ENCODE results near the gene PCGF6.
A peak's percentile ranks its signal among the peaks of the same experiment; 100 is the strongest.
"Not testable (repeated sequence)": the region's sequence is repeated elsewhere in the genome, so short reads cannot be mapped to it uniquely, and the experiment has no call there.

The PCGF6 gene

GRCh38 chr10:103367379-103367781 is 16.4 kb upstream of the PCGF6 start:
- no peaks in the 10 kb centered on the region for H3K4me1 ChIP-seq (ENCODE audit: control insufficient read depth, low read depth, low read length)
- peak overlapping the region; percentile 80 for H3K4me3 ChIP-seq (ENCODE audit: low read length)
- no peaks in the 10 kb centered on the region for H3K9me3 ChIP-seq (ENCODE audit: control insufficient read depth, low read depth, low read length)
- no peaks in the 10 kb centered on the region for H3K27me3 ChIP-seq (ENCODE audit: control insufficient read depth, insufficient read depth, low read length)
- H3K27ac ChIP-seq (ENCODE audit: low read length): no peak overlapping the region
- H3K36me3 ChIP-seq (ENCODE audit: control insufficient read depth, low read depth, low read length): no peaks in the 10 kb centered on the region
- H3K9ac ChIP-seq (ENCODE audit: low read length): no peak overlapping the region

- H3K9me3 ChIP-seq (ENCODE audit: control insufficient read depth, low read depth, low read length); H3K27ac ChIP-seq (ENCODE audit: low read length); H3K4me3 ChIP-seq (ENCODE audit: low read length); H3K9ac ChIP-seq (ENCODE audit: low read length); H3K27me3 ChIP-seq (ENCODE audit: control insufficient read depth, insufficient read depth, low read length); H3K4me1 ChIP-seq (ENCODE audit: control insufficient read depth, low read depth, low read length); H3K36me3 ChIP-seq (ENCODE audit: control insufficient read depth, low read depth, low read length): not testable (repeated sequence)
These were observed 9.9 kb upstream of the PCGF6 start for GRCh38 chr10:103360791-103361190.

GRCh38 chr10:103359493-103359892 is 8.6 kb upstream of the PCGF6 start:
- not testable (repeated sequence) for H3K9ac ChIP-seq (ENCODE audit: low read length); H3K36me3 ChIP-seq (ENCODE audit: control insufficient read depth, low read depth, low read length); H3K9me3 ChIP-seq (ENCODE audit: control insufficient read depth, low read depth, low read length); H3K27me3 ChIP-seq (ENCODE audit: control insufficient read depth, insufficient read depth, low read length); H3K4me1 ChIP-seq (ENCODE audit: control insufficient read depth, low read depth, low read length); H3K27ac ChIP-seq (ENCODE audit: low read length); H3K4me3 ChIP-seq (ENCODE audit: low read length)

GRCh38 chr10:103355906-103356599 is 5.1 kb upstream of the PCGF6 start:
- no peak overlapping the region for H3K9ac ChIP-seq (ENCODE audit: low read length)
- no peaks in the 10 kb centered on the region for H3K9me3 ChIP-seq (ENCODE audit: control insufficient read depth, low read depth, low read length)

GRCh38 chr10:103354567-103354966 is 3.6 kb upstream of the PCGF6 start:
- H3K27me3 ChIP-seq (ENCODE audit: control insufficient read depth, insufficient read depth, low read length): not testable (repeated sequence)

More at GRCh38 chr10:103355906-103356599, 5.1 kb upstream of the PCGF6 start:
- Histone ChIP-seq H3K36me3 (ENCODE audit: control insufficient read depth, low read depth, low read length) (no peaks in the 10 kb centered on the region), H3K27ac (ENCODE audit: low read length) (no peak overlapping the region), H3K4me3 (ENCODE audit: low read length) (no peak overlapping the region), H3K4me1 (ENCODE audit: control insufficient read depth, low read depth, low read length) (no peaks in the 10 kb centered on the region), H3K27me3 (ENCODE audit: control insufficient read depth, insufficient read depth, low read length) (no peaks in the 10 kb centered on the region)

GRCh38 chr10:103353281-103353680 is 2.3 kb upstream of the PCGF6 start:
- Histone ChIP-seq H3K9me3 (ENCODE audit: control insufficient read depth, low read depth, low read length) (no peaks in the 10 kb centered on the region), H3K36me3 (ENCODE audit: control insufficient read depth, low read depth, low read length) (peaks cover 6% of the 10 kb centered on the region), H3K27me3 (ENCODE audit: control insufficient read depth, insufficient read depth, low read length) (no peaks in the 10 kb centered on the region), H3K27ac (ENCODE audit: low read length) (no peak overlapping the region), H3K4me3 (ENCODE audit: low read length) (no peak overlapping the region), H3K4me1 (ENCODE audit: control insufficient read depth, low read depth, low read length) (no peaks in the 10 kb centered on the region), H3K9ac (ENCODE audit: low read length) (no peak overlapping the region)

More at GRCh38 chr10:103354567-103354966, 3.6 kb upstream of the PCGF6 start:
- not testable (repeated sequence) for H3K9ac ChIP-seq (ENCODE audit: low read length); H3K4me3 ChIP-seq (ENCODE audit: low read length); H3K9me3 ChIP-seq (ENCODE audit: control insufficient read depth, low read depth, low read length); H3K4me1 ChIP-seq (ENCODE audit: control insufficient read depth, low read depth, low read length); H3K27ac ChIP-seq (ENCODE audit: low read length); H3K36me3 ChIP-seq (ENCODE audit: control insufficient read depth, low read depth, low read length)

GRCh38 chr10:103350175-103350516 is 794 bp downstream of the PCGF6 start:
- Histone ChIP-seq H3K4me3 (ENCODE audit: low read length) (peak overlapping the region; percentile 83), H3K27ac (ENCODE audit: low read length) (no peak overlapping the region), H3K27me3 (ENCODE audit: control insufficient read depth, insufficient read depth, low read length) (no peaks in the 10 kb centered on the region), H3K36me3 (ENCODE audit: control insufficient read depth, low read depth, low read length) (peaks cover 30% of the 10 kb centered on the region), H3K9ac (ENCODE audit: low read length) (peak overlapping the region; percentile 83), H3K4me1 (ENCODE audit: control insufficient read depth, low read depth, low read length) (no peaks in the 10 kb centered on the region), H3K9me3 (ENCODE audit: control insufficient read depth, low read depth, low read length) (no peaks in the 10 kb centered on the region)

- peaks cover 20% of the 10 kb centered on the region for H3K36me3 ChIP-seq (ENCODE audit: control insufficient read depth, low read depth, low read length)
- no peaks in the 10 kb centered on the region for H3K9me3 ChIP-seq (ENCODE audit: control insufficient read depth, low read depth, low read length)
- no peak overlapping the region for H3K9ac ChIP-seq (ENCODE audit: low read length)
- no peak overlapping the region for H3K4me3 ChIP-seq (ENCODE audit: low read length)
- no peak overlapping the region for H3K27ac ChIP-seq (ENCODE audit: low read length)
- H3K27me3 ChIP-seq (ENCODE audit: control insufficient read depth, insufficient read depth, low read length): no peaks in the 10 kb centered on the region
- H3K4me1 ChIP-seq (ENCODE audit: control insufficient read depth, low read depth, low read length): no peaks in the 10 kb centered on the region
These were observed 14.6 kb downstream of the PCGF6 start for GRCh38 chr10:103336370-103336769.

- Histone ChIP-seq H3K4me1 (ENCODE audit: control insufficient read depth, low read depth, low read length) (no peaks in the 10 kb centered on the region), H3K27me3 (ENCODE audit: control insufficient read depth, insufficient read depth, low read length) (no peaks in the 10 kb centered on the region), H3K9me3 (ENCODE audit: control insufficient read depth, low read depth, low read length) (no peaks in the 10 kb centered on the region), H3K9ac (ENCODE audit: low read length) (no peak overlapping the region), H3K4me3 (ENCODE audit: low read length) (no peak overlapping the region), H3K27ac (ENCODE audit: low read length) (no peak overlapping the region), H3K36me3 (ENCODE audit: control insufficient read depth, low read depth, low read length) (peaks cover 22% of the 10 kb centered on the region)
These were observed 16.4 kb downstream of the PCGF6 start for GRCh38 chr10:103334567-103334966.

- no peak overlapping the region for H3K4me3 ChIP-seq (ENCODE audit: low read length)
- no peak overlapping the region for H3K9ac ChIP-seq (ENCODE audit: low read length)
- H3K4me1 ChIP-seq (ENCODE audit: control insufficient read depth, low read depth, low read length): no peaks in the 10 kb centered on the region
- no peaks in the 10 kb centered on the region for H3K27me3 ChIP-seq (ENCODE audit: control insufficient read depth, insufficient read depth, low read length)
- peaks cover 21% of the 10 kb centered on the region for H3K36me3 ChIP-seq (ENCODE audit: control insufficient read depth, low read depth, low read length)
- H3K9me3 ChIP-seq (ENCODE audit: control insufficient read depth, low read depth, low read length): no peaks in the 10 kb centered on the region
- H3K27ac ChIP-seq (ENCODE audit: low read length): no peak overlapping the region
These were observed 16.9 kb downstream of the PCGF6 start for GRCh38 chr10:103333934-103334520.

- peaks cover 42% of the 10 kb centered on the region for H3K36me3 ChIP-seq (ENCODE audit: control insufficient read depth, low read depth, low read length)
These were observed 23.0 kb downstream of the PCGF6 start for GRCh38 chr10:103327906-103328305.

GRCh38 chr10:103316087-103316486 is 34.9 kb downstream of the PCGF6 start:
- no peak overlapping the region for H3K27ac ChIP-seq (ENCODE audit: low read length)
- no peak overlapping the region for H3K4me3 ChIP-seq (ENCODE audit: low read length)
- H3K4me1 ChIP-seq (ENCODE audit: control insufficient read depth, low read depth, low read length): no peaks in the 10 kb centered on the region
- no peaks in the 10 kb centered on the region for H3K9me3 ChIP-seq (ENCODE audit: control insufficient read depth, low read depth, low read length)
- H3K9ac ChIP-seq (ENCODE audit: low read length): no peak overlapping the region
- peaks cover 25% of the 10 kb centered on the region for H3K36me3 ChIP-seq (ENCODE audit: control insufficient read depth, low read depth, low read length)
- no peaks in the 10 kb centered on the region for H3K27me3 ChIP-seq (ENCODE audit: control insufficient read depth, insufficient read depth, low read length)

More at GRCh38 chr10:103327906-103328305, 23.0 kb downstream of the PCGF6 start:
- no peaks in the 10 kb centered on the region for H3K4me1 ChIP-seq (ENCODE audit: control insufficient read depth, low read depth, low read length)
- H3K4me3 ChIP-seq (ENCODE audit: low read length): no peak overlapping the region
- no peak overlapping the region for H3K9ac ChIP-seq (ENCODE audit: low read length)
- H3K9me3 ChIP-seq (ENCODE audit: control insufficient read depth, low read depth, low read length): no peaks in the 10 kb centered on the region
- H3K27me3 ChIP-seq (ENCODE audit: control insufficient read depth, insufficient read depth, low read length): no peaks in the 10 kb centered on the region
- H3K27ac ChIP-seq (ENCODE audit: low read length): no peak overlapping the region
